Measurements from ENCODE around the gene NUP188.

DNA sequence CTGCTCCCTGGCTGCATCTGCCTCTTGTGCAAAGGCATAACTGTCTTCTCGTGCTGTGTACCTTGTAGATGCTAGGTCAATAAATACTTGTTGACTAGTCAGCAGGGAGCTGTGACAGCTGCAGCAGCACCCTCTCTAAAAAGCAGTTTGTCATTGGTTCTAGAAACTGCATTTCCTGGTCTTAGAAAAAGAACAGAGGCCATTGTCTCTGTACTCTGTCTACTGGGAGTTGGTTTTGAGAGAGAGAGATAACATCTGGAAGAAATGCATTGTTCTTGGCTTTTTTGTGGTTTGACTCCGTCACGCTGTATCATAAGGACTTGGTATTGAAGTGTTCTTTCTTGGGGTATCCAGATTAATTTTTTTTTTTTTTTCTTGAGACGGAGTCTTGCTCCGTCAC is 48.3 kb downstream of the NUP188 start:
- TF ChIP-seq RAD21 (conservative IDR thresholded peaks at IDR 0.05) (no peak), POLR2AphosphoS5 (IDR thresholded peaks at IDR 0.05) (no peak), EP300 (conservative IDR thresholded peaks at IDR 0.05; ENCODE audit: poor library complexity, severe bottlenecking) (no peak), EZH2 (IDR thresholded peaks at IDR 0.05; ENCODE audit: borderline replicate concordance, insufficient read depth, low read length, poor library complexity, severe bottlenecking) (no peak), TAF1 (IDR thresholded peaks at IDR 0.05; ENCODE audit: low read depth) (no peak), SMC3 (conservative IDR thresholded peaks at IDR 0.05; ENCODE audit: poor library complexity) (no peak)
- TF ChIP-seq, protein P1, sequence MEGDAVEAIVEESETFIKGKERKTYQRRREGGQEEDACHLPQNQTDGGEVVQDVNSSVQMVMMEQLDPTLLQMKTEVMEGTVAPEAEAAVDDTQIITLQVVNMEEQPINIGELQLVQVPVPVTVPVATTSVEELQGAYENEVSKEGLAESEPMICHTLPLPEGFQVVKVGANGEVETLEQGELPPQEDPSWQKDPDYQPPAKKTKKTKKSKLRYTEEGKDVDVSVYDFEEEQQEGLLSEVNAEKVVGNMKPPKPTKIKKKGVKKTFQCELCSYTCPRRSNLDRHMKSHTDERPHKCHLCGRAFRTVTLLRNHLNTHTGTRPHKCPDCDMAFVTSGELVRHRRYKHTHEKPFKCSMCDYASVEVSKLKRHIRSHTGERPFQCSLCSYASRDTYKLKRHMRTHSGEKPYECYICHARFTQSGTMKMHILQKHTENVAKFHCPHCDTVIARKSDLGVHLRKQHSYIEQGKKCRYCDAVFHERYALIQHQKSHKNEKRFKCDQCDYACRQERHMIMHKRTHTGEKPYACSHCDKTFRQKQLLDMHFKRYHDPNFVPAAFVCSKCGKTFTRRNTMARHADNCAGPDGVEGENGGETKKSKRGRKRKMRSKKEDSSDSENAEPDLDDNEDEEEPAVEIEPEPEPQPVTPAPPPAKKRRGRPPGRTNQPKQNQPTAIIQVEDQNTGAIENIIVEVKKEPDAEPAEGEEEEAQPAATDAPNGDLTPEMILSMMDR (IDR thresholded peaks at IDR 0.05; ENCODE audit: poor library complexity, severe bottlenecking): no peak
- TF ChIP-seq, protein P2, sequence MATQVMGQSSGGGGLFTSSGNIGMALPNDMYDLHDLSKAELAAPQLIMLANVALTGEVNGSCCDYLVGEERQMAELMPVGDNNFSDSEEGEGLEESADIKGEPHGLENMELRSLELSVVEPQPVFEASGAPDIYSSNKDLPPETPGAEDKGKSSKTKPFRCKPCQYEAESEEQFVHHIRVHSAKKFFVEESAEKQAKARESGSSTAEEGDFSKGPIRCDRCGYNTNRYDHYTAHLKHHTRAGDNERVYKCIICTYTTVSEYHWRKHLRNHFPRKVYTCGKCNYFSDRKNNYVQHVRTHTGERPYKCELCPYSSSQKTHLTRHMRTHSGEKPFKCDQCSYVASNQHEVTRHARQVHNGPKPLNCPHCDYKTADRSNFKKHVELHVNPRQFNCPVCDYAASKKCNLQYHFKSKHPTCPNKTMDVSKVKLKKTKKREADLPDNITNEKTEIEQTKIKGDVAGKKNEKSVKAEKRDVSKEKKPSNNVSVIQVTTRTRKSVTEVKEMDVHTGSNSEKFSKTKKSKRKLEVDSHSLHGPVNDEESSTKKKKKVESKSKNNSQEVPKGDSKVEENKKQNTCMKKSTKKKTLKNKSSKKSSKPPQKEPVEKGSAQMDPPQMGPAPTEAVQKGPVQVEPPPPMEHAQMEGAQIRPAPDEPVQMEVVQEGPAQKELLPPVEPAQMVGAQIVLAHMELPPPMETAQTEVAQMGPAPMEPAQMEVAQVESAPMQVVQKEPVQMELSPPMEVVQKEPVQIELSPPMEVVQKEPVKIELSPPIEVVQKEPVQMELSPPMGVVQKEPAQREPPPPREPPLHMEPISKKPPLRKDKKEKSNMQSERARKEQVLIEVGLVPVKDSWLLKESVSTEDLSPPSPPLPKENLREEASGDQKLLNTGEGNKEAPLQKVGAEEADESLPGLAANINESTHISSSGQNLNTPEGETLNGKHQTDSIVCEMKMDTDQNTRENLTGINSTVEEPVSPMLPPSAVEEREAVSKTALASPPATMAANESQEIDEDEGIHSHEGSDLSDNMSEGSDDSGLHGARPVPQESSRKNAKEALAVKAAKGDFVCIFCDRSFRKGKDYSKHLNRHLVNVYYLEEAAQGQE (IDR thresholded peaks at IDR 0.05; ENCODE audit: borderline replicate concordance): no peak
